ENCODE data around the gene SPDYE3.
"Not testable (repeated sequence)": the region's sequence is repeated elsewhere in the genome, so short reads cannot be mapped to it uniquely, and the experiment has no call there.

DNA sequence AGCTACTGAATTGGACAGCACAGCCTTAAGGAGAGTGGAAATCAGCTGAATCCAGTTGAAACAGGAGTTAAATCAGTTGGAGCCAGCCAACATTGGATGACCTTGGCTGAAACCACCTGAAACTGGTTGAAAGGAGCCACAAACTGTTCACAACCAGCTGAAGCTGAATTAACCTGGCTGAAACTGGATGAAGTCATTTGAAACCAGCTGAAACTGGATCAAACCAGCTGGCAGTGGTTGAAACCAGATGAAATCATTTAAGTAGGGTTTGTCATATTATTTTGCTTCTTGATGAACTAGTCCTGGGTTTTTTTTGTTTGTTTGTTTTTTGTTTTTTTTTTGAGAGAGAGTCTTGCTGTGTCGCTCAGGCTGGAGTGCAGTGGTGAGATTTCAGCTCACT, 15.3 kb upstream of the SPDYE3 start:
- TF ChIP-seq SRSF9 (IDR thresholded peaks at IDR 0.05; ENCODE audit: borderline replicate concordance, insufficient read depth, low read depth, low read length, poor library complexity, severe bottlenecking); ZFP1 (CRISPR knock-in tag; IDR thresholded peaks at IDR 0.05); TGIF2 (CRISPR knock-in tag; IDR thresholded peaks at IDR 0.05): not testable (repeated sequence)
- TF ChIP-seq, protein P1, sequence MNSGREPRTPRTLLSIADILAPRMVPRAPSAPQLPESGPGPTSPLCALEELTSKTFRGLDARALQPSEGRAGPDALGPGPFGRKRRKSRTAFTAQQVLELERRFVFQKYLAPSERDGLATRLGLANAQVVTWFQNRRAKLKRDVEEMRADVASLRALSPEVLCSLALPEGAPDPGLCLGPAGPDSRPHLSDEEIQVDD (CRISPR knock-in tag; IDR thresholded peaks at IDR 0.05; ENCODE audit: borderline replicate concordance), result not testable (repeated sequence)
- TF ChIP-seq, protein P2, sequence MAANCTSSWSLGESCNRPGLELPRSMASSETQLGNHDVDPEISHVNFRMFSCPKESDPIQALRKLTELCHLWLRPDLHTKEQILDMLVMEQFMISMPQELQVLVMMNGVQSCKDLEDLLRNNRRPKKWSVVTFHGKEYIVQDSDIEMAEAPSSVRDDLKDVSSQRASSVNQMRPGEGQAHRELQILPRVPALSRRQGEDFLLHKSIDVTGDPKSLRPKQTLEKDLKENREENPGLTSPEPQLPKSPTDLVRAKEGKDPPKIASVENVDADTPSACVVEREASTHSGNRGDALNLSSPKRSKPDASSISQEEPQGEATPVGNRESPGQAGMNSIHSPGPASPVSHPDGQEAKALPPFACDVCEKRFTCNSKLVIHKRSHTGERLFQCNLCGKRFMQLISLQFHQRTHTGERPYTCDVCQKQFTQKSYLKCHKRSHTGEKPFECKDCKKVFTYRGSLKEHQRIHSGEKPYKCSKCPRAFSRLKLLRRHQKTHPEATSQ (CRISPR knock-in tag; IDR thresholded peaks at IDR 0.05; ENCODE audit: borderline replicate concordance), result not testable (repeated sequence)

All from HepG2 (cell line).